ENCODE measurements around the gene KNTC1.
"Not testable (repeated sequence)": the region's sequence is repeated elsewhere in the genome, so short reads cannot be mapped to it uniquely, and the experiment has no call there.

The KNTC1 gene

DNA sequence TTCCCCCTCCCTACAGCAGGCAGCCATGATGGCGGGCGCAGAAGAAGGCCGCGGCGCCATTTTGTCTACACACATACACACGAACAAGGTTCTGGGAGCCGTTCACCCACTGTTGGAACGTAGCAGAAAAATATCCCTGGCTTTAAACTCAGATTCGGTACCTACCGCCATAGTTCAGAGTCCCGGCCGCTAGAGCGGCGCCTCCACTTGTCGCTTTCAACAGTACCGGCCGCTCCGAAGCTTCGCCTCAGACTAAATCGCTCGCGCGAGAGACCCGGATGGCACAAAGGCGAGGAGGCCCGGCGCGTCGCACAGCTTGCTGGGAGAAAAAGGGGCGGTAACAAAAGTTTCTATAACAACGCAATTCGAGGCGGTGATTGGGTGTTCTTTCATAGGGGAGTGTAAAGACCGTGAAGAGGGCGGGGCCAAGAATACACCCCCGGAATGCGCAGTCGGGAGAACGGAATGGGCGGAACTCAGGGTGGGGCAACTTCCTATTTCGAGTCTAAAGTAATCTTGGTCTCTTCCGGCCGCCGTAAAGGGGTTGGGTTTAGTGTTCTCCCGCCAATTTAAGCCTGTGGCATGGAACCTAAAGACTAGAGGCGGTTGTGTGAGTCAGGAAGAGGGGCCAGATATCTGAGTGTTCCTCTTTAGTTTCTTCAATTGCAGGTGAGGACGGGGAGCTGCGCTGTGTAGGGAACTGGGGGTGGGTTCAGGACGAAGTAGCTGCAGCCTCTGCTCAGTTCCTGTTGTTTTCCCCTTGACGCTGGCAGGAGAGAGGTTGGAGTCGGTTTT lies at the start of gene KNTC1, which contains the start of gene RSRC2:
TSS of gene KNTC1 (plus strand) at position 567 of the 795 bp plus-strand sequence. CDS start 2,815 bp downstream, outside the sequence.
TSS of gene RSRC2 (minus strand) at position 254 of the 795 bp plus-strand sequence. CDS start at position 171, 83 bp downstream.
- DNase-seq, result peak; percentile 93 to 97

DNA sequence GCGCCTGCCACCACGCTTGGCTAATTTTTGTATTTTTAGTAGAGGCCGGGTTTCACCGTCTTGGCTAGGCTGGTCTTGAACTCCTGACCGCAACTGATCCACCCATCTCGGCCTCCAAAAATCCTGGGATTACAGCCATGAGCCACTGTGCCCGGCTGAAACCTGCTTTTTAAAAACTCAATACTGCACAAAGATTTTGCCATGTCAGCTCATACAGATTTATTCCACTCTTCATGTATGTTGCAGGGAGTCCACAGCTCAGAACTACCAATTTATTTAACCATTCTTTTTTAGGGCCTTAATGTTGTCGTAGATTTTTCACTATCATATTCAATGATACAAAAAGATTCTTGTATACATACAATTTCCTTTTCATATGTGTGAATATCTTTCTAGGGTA lies 46.3 kb upstream of the KNTC1 start:
- DNase-seq, result no peak

GRCh38 chr12:122481861-122482260 lies 45.2 kb upstream of the KNTC1 start:
- DNase-seq, result no peak

- no peak for DNase-seq
These were observed 43.1 kb upstream of the KNTC1 start for GRCh38 chr12:122483969-122484368.

DNA sequence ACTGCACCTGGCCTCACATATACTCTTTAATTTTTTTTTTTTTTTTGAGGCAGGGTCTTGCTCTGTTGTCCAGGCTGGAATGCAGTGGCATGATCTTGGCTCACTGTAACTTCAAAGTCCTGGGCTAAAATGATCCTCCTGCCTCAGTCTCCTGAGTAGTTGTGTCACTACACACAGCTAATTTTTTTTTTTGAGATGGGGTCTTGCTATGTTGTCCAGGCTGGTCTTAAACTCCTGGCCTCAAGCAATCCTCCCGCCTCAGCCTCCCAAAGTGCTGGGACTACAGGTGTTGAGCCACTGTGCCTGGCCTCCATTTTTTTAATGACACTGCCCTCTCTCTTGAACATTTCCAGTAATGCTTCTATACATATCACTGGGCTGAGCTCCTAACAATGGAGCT lies 42.7 kb upstream of the KNTC1 start:
- not testable (repeated sequence) for DNase-seq

DNA sequence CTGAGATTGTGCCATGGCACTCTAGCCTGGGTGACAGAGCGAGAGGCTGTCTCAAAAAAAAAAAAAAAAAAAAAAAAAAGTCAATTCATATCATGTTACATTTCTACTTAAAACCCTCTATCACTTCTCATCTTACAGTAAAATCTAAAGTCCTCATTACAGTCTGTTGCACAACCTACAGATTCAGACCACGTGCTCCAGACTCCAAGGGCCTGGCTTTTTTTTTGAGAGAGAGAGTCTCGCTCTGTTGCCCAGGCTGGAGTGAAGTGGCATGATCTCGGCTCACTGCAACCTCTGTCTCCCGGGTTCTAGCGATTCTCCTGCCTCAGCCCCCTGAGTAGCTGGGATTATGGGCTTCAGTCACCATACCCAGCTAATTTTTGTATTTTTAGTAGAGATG lies 40.7 kb upstream of the KNTC1 start:
- not testable (repeated sequence) for DNase-seq

DNA sequence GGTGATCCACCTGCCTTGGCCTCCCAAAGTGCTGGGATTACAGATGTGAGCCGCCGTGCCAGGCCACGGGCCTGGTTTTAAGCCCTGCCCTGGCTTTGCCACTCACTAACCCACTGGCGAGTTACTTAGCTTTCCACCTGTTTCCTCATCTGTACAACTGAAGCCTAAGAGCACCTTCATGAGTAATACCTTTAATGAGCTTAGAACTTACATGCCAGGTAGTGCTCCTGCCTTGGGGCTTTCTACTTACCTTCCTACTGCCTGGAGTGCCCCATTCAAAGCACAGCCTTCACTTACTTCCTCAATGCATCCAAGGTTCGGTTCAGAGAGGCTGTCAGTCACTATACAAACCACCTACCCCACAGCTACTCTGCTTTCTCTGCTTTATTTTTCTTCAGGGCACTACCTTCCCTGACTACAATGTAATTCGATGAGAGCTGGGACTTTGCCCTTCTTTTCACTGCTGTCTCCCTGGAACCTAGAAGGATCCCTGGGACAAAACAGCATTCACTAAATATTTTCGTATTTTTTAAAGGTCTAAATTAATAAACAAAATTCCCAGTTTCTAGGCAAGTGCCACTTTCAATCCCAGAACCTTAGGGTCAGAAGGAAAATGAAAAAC lies 40.1 kb upstream of the KNTC1 start:
- no peak for DNase-seq

DNA sequence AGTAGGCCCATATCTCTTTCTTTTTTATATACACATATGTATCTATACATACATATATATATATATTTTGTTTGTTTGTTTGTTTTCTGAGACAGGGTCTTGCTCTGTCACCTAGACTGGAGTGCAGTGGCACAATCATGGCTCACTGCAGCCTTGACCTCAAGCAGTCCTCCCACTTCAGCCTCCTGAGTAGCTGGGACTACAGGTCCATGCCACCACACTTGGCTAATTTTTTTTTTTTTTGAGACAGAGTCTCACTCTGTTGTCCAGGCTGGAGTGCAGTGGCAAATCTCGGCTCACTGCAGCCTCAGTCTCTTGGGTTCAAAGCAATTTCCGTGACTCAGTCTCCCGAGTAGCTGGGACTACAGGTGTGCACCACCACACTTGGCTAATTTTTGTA lies 39.2 kb upstream of the KNTC1 start:
- DNase-seq, result not testable (repeated sequence)

DNA sequence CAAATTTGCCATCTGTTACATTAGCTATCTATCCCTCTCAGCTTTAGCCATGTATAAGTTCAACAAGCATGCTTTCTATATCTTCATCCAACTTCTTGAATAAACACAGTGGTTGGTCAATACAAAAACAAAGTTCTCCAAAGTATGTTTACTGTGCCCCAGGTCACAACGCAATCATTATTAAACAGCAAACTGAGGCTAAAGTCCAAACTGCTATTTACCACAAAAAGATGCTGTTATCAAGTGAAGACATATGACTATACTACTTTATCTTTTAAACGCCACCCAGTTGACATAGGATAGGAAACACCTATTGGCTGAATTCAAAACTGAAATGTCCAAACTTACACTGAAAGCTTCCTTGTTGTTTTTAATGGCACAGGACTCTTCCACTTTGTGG lies 38.0 kb upstream of the KNTC1 start:
- DNase-seq, result no peak

- no peak for DNase-seq
These were observed 35.1 kb upstream of the KNTC1 start for GRCh38 chr12:122491991-122492390.

- not testable (repeated sequence) for DNase-seq
These were observed 33.8 kb upstream of the KNTC1 start for GRCh38 chr12:122493222-122493621.

DNA sequence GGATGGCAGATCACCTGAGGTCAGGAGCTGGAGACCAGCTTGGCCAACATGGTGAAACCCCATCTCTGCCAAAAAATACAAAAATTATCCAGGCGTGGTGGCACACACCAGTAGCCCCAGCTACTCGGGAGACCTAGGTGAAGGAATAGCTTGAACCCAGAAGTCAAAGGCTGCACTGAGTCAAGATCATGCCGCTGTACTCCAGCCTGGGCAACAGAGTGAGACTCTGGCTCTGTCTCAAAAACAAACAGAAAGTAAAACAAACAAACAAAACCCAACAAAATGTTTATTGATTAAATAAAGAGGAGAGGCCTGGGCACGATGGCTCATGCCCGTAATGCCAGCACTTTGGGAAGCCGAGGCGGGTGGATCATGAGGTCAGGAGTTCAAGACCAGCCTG lies 31.8 kb upstream of the KNTC1 start:
- DNase-seq, result no peak

- no peak for DNase-seq
These were observed 26.9 kb upstream of the KNTC1 start for GRCh38 chr12:122499991-122500684.

GRCh38 chr12:122500685-122501488 lies 26.2 kb upstream of the KNTC1 start, which contains the start of gene ZCCHC8:
TSS of gene ZCCHC8 (minus strand) at chr12:122500932. CDS start at chr12:122500840, 92 bp downstream.
- DNase-seq, result peak; percentile 70 to 91

DNA sequence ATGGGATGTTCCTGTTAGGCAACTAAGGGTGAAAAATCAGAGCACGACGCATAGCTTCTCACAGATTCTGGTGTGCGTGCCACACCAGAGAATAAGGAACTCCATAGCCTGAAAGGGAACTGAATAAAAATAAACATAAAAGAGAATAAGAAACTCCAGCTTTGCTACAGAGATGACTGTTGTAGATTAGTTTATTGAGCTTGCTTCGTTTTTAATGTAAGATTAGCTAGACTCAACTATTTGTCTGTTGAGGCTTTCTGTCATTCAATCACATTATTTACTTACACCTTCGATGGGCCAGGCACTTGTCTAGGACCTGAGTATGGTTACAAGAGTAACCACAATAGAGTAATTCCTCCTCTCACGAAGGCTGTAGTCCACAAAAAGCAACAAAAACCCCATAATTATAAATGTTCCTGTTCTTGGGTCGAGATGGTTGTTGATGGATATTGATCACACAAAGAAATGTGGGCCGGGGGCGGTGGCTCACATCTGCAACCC lies 25.5 kb upstream of the KNTC1 start:
- DNase-seq, result no peak

GRCh38 chr12:122503147-122503751 lies 23.8 kb upstream of the KNTC1 start:
- DNase-seq, result no peak

- no peak for DNase-seq
These were observed 23.1 kb upstream of the KNTC1 start for GRCh38 chr12:122503783-122504590.

DNA sequence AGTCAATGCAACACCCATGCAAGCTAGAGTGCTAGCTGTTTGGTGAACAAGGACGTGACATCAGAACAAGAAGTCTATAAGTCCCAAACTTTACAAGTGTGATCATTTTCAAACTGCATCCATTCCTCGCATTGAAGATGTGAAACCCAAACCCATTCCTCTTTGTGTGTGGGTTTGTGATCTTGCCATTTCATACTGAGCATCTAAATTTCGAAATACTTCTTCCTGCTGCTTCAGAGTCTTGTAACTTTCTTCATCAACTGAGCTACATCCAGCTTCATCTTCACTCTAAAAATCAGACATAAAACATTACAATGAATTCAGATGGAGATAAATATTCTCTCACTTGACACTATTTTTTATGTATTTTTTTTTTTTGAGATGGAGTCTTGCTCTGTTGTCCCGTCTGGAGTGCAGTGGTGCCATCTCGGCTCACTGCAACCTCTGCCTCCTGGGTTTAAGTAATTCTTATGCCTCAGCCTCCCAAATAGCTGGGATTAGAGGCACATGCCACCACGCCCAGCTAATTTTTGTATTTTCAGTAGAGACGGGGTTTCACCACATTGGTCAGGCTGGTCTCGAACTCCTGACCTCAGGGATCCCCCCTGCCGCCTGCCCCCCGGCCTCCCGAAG lies 21.5 kb upstream of the KNTC1 start:
- no peak for DNase-seq

DNA sequence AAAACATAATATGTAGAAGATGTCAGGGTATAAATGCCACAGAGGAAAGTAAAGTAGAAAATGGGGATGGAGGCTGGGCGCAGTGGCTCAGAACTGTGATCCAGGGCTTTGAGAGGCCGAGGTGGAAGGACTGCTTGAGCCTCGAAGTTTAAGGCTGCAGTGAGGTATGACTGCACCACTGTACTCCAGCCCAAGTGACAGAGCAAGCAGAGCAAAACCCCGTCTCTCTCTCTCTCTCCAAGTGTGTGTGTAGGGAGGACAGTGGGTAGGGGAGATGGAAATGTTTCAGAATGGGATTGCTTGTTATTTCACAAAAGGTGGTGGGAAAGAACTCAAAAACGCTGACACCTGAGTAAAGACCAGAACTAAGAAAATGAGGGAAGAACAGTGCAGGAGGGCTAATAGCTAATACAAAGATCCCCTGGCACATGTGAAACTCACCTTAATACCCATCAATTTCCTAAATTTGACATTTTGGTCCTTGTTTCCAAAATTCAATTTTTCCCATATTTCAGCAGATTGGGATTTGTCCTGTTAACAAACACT lies 20.6 kb upstream of the KNTC1 start:
- DNase-seq, result no peak

- no peak for DNase-seq
These were observed 18.9 kb upstream of the KNTC1 start for GRCh38 chr12:122508163-122508562.
